Activated T-cell treated with anti-CD3 and anti-CD28 coated beads for 1 hour (primary cell): ENCODE measurements around the gene NANS.
A peak's percentile ranks its signal among the peaks of the same experiment; 100 is the strongest.
"Not testable (repeated sequence)": the region's sequence is repeated elsewhere in the genome, so short reads cannot be mapped to it uniquely, and the experiment has no call there.

Source experiments
- DNase-seq: peaks from one replicate; pipeline ENCODE4 v3.0.0-alpha.2; 2020; ENCODE audit warnings: low read depth

The NANS gene

DNA sequence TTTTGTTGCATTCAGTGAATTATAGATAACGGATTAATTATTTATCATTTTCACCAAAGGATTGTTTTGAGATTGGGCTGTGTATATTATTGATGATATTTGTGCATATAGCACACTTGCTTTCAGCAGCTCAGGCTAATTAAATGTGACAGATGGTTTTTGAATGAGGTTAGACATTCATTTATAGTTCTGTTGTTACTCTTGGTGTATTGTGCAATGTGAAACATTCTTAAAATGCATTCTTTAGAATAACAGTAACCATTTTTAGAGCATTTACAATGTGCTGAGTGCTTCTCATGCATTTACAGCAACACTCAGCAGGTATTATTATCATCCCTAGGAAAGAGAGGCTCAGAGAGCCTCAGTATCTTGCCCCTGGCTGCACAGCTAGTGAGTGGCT lies 23.8 kb downstream of the NANS start:
- DNase-seq: no peak

DNA sequence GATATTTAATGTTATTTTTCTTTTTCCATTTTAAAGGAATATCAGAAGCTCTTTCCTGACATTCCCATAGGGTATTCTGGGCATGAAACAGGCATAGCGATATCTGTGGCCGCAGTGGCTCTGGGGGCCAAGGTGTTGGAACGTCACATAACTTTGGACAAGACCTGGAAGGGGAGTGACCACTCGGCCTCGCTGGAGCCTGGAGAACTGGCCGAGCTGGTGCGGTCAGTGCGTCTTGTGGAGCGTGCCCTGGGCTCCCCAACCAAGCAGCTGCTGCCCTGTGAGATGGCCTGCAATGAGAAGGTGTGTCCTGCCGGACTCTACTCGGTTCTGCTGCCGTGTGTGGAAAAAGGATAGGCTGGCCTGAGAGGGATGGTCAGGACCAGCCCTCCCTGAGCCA lies 24.2 kb downstream of the NANS start:
- no peak for DNase-seq

DNA sequence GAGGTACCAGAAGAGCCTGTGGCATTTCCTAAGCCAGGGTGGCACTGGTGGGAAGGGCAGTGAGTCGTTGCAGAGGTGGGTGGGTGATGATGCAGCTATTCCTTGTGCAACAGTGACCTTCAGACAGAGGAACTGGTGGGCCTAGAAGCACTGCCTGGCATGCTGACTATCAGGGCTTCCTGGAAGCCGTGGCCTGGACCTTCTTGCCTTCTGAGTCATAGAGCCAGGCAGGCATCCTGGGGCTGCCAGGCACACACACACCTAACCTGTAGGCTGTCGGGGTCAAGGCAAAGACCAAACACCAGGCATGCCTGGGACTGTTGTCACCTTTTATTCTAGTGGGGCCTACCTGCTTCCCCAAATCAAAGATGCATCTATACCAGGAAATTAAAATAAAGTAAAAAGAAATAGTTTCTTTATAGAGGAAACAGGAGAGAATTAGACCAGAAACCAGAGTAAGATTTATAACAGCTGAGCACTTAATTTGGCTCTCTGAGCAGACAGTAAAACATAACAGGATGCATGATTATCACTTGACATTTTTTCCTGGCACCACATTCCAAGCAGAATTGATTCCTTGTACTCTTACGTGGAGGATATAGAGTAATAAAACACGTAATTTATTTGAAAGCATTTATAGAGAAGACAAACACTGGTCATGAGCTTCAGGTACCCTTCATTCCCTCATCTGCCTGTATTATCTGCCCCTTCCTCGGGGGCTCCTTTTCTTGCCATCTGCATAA lies 25.1 kb downstream of the NANS start:
- DNase-seq: no peak

DNA sequence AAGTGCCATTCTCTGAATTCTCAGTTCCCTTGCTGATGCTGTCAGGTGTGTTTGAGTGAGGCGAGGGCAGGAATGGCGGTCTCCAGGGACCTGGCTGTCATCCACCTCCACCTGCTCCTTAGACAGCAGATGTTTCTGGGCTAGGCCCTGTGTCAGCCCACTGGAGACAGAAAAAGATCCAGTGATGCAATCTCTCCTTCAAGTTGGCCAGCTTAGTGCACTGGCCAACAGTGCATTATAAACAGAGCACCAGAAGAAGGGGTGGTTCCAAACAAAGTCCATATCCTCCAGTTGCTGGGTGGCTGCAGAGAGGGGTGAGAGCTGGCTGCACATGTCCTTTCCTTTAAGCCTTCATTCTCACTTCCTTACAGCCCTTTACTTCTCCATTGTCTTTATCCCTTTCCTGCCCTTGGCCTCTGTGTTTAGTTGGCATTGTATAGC lies 26.5 kb downstream of the NANS start:
- no peak for DNase-seq

DNA sequence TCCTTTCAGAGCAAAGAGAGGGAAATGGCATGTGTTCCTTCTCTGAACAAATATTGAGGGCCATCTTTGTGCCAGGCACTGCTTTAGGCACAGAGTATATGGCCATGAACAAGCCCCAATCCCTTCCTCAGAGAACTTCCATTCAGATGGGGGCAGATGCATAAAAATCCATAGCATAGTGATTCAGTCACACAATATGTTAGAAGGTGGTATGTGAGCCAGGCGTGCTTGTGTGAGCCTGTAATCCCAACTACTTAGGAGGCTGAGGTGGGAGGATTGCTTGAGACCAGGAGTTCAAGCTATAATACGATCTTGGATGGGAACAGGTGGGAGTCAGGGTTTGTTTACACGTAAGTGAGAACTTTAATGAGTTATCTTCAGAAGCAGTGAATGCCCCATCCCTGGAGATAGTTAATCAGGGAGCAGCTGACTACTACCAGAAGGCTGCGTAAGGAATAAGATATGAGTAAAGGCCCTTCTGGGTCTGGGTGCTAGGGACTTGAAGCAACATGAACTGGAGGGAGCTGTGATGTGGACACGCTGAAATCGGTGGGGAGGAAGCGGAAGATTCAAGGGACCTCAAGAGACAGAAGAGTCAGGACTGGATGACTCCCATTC lies 27.1 kb downstream of the NANS start:
- no peak for DNase-seq

DNA sequence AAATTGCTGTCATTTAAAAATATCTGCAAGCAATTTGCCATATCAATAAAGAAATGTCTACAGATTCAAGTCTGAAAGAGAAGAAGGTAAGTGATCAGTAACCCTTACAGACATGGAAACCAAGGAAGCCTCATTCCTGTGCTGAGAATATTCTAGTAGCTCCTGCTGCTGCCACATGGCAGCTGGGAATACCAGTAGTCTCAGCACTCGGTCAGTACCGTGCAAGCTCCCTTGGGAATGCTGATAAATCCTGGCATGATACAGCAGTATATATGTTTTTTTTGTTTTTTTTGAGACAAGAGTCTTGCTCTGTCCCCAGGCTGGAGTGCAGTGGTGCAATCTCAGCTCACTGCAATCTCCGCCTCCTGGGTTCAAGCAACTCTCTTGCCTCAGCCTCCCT lies 27.9 kb downstream of the NANS start:
- no peak for DNase-seq

DNA sequence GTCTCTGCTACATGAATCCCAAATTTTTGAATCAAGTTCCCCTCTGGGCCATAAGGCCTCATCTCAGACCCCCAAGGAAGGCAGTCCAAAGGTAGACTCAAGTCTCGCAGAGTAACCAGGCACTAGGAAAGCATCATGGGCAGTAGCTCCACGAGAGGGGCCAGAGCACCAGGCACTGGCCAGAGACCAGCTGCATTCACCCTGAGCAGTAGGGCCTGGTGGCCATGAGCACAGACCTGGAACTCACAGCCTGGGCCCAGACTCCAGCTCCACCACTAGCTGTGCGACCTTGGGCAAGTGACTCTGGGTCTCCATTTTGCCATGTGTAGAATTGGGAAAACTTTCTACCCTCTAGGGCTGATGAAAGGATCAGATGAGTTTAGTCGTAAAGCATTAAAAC lies 28.5 kb downstream of the NANS start:
- no peak for DNase-seq

DNA sequence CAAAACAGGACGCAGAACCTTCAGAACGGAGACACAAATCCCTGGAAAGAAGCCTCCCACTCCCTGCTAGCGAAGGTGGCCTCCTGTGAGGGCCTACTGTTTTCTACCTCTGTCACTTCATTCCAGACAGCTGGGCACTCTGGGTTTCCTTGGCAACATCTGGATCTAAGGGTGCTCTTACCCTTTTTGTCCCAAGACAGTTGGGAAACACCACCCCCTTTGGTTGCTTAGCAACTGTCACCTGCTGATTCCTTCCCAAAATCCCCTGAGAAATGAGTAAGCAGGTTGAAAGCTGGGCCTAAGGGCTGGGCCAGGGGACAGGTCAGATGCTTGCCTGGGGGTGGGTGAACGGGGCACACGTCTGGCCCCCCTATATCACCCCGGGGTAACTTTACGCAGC lies 29.4 kb downstream of the NANS start:
- no peak for DNase-seq

DNA sequence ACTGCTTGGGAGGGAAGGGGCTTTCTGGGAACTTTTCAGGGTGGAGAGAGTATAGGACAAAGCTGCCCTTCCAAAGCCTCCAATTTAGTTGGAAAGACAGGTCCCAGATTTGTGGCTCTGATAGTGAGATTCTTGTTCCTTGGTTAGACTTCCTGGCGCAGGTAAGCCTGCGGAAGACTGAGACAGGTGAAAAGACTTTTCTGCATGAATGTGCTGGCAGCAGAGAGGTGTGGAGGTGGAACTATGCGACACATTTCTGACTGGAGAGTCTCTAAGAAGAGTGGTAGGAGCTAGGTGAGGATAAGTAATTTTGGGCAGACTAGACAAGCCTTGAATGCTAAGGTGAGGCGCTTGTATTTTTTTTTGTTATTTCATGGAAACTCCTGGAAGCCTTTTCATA lies 29.9 kb downstream of the NANS start:
- no peak for DNase-seq

DNA sequence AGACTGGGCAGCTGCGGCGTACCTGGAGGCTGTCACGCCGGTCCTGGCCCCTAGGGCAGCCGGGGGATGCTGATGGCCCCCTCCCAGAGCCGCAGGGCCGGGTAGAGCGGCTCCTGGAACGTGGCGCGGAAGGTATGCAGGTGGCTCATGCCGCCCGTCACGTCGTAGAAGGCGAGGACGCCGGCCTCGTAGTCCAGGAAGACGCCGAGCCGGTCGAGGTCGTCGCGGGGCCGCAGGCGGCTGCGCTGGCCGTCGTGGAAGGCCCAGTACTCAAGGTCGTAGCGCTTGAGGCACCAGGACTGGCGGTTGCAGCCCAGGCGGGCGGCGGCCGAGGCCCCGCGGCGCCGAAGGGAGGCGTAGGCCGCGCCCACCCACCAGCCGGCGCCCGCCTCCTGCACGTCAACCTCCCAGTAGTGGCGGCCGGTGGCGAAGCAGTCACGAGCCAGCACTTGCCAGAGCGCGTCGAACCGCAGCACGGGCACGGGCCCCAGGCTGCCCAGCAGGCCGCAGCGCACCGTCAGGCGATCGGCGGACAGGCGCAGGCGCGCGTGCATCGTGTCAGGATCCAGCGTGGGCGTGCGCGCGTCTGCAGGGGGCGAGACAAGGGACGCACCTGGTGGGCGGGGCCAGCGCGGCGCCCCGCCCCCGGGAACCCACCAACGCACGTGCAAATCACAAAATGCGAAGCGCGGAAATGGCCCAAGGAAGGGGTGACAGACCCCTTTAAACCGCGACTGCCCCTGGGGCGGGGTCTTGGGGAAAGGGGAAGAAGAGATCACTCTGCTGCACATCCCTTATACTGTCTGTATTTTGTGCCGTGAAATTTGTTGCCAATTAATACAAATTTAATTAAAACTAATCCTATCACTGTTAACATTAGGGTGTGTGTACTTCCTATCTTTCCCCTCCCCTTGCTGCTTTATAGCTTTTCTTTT lies 31.2 kb downstream of the NANS start:
- DNase-seq: peak; percentile 19

DNA sequence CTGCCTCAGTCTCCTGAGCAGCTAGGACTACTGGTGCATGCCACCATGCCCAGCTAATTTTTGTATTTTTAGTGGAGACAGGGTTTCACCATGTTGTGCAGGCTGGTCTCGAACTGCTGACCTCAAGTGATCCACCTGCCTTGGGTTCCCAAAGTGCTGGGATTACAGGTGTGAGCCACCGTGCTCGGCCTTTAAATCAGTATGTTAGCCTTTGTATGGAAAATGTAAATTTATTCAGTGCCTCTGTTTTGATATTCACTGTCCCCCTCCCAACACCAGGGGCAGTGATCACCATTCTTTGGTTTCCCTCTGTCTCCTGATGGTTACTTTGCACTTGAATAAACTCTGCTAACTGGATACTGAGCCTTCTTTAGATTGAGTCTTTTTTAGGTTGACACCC lies 34.1 kb downstream of the NANS start:
- DNase-seq: not testable (repeated sequence)

DNA sequence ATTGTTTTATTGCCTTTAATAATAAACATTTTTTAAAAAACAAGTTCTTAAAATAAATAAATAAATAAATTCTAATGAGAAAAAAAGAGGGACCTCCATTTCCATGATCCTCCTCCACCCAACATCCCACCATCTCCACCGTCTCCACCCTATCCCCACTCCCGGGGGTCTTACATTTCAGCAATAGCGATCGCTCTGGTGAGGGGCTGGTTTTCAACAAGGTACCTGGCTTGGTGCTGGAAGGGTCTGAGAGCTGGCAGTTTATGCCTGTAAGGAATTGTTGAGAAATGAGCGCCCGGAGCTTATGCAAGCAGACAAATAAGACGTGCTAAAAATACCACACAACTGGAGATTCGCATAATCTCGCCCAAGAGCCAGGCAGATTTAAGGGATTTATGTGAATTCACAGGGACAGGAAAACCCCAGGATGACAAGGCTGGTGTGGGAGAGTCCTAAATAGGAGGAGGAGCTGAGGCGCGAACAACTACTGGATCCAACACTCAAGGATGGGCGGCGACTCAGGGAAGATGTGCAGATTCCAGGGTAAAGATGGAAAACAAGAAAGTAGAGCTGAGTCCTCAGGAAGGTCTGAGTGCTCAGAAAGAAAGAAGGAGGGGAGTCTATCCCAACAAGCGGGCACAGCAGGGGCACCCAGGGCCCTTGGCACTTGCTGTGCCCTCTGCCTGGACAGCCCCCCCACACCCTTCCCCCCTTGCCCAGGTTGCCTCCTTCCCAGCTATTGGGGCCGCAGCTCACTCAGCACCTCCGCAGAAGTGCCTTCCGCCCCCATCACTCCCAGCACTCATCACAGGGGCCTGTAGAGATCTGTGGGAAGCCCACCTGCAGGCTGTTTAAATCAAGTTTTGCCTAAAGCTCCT lies 35.4 kb downstream of the NANS start:
- DNase-seq: no peak

DNA sequence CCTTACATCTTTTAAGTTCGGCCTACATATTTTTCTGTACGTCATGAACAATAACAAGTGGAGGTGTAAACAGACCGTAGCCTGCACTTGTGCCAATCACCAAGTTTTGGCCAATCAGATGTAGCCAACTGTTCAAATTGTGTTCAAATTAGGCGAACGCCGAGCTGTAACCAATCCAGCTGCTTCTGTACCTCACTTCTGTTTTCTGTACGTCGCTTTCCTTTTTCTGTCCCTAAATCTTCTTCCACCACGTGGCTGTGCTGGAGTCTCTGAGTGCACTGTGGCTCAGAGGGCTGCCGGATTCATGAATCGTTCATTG lies 36.0 kb downstream of the NANS start:
- no peak for DNase-seq

DNA sequence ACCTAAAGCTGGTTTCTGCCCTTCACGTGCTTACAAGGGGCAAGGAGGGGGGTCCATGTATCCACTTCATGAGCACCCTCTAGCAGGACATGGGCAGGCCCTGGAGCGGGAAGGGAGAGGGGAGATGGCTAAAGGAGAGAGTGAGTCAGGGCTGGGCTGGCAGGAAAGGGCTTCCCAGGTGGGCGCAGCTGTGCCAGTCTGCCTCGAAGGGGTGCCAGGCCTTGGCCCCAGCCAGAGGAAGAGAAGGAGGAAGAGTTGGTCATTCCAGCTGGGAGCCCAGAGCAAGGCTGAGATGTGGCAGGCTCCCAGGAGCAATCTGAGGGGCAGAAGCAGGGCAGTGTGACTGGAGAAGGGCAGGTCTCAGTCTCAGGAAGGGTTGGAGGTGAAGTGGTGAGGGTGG lies 37.8 kb downstream of the NANS start:
- DNase-seq: no peak

DNA sequence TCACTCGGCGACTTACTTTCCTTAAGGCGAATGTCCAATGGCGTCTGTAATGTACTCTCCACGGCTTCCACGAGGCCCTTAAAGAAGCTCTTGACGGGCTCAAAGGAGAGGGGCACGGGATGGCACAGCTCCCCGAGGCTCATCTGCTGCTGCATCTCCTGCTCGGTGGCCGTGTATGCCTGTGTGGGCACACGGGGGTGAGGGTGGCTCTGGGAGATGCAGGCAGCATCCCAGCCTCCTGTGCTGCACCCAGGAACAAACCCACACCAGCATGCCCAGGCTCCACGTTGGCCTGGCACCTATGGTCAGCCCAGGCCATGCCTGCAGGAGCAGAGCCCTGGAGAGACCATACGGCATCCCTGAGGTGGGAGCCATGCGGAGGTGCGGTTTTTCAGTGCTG lies 38.3 kb downstream of the NANS start:
- no peak for DNase-seq

DNA sequence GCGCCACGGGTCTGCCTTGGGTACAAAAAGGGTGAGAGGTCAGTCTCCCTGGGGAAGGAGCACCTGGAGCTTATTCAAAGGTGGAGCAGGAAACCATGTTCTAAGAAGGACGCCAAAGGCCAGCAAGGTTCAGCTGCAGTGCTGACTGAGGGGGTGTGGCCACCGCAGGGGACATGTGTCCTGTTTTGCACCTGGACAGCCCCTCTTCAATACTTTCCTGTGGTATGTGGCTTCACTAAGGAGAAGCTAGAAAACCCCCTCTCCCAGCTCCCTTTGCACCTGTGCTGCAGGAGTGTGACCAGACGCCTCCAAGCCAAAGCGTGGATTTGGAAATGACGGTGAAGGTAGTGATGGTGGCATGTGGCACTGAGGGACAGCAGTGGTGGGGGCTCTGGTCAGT lies 38.9 kb downstream of the NANS start:
- DNase-seq: no peak

DNA sequence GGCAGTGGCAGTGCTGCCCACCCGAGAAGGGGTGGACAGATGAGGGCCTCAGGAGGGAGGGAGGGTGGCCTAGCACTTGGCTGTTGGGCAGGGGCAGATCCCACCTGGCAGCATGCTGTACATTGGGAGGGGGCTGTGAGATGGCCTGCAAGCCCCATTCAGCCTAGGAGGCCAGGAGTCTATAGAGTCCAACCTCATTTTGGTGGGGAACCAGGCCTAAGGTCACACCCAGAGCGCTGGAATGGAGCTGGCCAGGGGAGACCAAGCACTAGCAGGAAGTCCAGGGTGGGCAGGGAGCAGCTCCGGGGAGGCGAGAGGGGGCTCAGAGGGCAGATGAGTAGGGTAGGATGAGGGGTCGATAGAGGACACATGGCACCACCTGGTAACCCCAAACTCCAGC lies 39.6 kb downstream of the NANS start:
- DNase-seq: no peak

DNA sequence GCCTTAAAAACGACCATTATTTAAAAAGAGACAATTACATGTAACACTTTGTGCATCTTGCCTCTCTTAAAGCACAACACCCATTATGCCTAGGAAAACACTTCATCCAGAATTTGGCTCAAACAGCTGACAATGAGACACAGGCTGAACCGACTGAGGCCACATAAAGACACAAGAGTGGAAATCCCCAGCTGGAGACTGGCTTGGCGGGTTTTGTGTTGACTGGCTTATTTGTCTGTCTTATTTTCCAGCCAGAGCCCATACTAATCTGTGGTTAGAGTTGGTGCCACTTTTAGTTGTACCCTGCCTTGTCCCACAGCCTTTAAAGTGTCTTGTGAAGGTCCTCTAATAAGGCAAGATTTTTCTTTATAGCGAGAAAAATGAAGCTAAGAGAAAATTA lies 41.3 kb downstream of the NANS start:
- DNase-seq: no peak

DNA sequence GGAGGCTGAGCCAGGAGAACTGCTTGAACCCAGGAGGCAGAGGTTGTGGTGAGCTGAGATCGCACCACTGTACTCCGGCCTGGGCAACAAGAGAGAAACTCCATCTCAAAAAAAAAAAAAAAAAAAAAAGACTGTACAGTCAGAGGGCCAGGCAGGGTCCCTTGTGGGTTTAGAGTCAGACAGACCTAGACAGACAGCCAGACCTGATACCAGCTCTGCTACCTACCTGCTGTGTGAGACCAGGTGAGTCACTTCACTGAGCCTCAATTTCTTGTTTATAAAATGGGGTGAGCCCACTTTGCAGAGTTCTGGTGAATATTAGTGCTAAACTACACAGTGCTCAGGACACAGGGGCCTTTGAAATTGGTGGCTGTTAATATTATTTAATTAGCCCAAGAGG lies 42.8 kb downstream of the NANS start:
- no peak for DNase-seq

DNA sequence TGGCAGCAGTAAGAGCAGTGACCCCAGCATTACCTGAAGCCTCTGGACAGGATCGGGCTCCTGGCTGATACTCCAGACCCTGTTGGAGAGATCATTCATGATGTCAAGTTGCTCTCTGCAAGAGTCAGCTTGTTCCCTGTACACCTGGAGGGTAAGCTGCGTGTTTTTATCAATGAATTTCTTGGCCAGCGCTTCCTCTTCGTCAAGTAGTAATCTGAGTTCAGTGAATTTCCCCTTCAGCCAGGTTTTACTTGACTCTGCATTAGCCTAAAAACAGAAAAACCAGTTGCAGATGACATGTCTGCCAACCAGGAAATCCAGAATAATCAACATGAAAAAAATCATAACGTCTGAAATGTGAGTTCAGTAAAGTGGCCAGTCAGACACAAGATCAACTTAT lies 43.4 kb downstream of the NANS start:
- no peak for DNase-seq

DNA sequence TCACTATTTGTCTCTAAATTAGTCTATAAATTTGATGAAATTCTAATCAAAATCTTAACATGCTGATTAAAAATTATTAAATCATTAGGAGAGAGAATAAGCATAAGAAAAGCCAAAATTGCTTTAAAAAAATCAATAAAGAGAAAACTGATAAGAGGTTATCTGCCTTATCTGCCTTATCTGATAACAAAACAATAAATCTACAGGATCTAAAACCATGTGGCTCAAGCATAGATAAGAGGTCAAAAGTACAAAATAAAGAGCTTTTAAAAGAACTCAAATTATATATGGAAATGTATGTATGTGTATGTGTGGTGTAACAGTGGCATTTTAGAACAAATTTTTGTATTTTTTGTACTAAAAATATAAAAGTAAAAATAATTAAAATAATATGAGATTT lies 43.9 kb downstream of the NANS start:
- no peak for DNase-seq

DNA sequence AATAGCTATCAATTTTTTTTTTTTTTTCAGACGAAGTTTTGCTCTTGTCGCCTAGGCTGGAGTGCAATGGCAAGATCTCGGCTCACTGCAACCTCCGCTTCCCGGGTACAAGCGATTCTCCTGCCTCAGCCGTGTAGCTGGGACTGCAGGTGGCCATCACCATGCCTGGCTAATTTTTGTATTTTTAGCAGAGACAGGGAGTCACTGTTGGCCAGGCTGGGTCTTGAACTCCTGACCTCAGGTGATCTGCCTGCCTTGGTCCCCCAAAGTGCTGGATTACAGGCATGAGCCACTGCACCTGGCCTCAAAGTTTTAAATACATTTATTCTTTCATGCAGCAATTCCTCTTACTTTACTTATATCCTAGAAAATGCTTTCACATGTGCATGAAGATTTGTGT lies 44.9 kb downstream of the NANS start:
- DNase-seq: no peak
